ENCODE data around the gene NBPF1. TPM values are rescaled to one million over a fixed set of nuclear protein-coding genes. Genes with fewer than 3 reads are reported as not detected.
A peak's percentile ranks its signal among the peaks of the same experiment; 100 is the strongest.

The NBPF1 gene
- total and polyA plus RNA-seq, 9 of the 15 experiments (the other 6 are each of a cell fraction or from before 2014, with no cell fraction given), result 5.2 to 42.6 (median 24.1) TPM

DNA sequence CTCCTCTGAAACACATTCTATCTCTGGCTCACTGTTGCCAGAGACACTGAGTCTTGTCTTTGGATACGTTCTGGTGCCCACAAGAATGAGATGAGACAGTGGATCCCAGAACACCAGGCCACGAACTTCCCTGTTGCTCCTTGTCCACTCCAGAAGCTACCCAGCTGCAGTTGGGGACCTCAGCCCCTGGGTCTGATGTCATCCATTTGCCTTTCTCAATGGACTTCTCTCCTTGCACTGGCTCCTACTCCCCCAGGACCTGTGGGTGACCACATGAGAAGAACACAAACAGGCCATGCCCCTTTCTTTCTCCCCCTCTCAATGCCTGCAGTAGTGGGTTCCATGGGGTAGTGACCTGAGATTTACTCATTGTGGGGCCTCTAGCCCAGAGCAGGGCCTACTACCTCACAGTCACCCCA is 5.9 kb downstream of the NBPF1 start:
- DNase-seq (ENCODE audit: extremely low read depth in 1 of 4, low spot score in 3 of 4), result peak in 1 of 4 experiments; percentile 22
- CTCF ChIA-PET (ENCODE audit: low intra/inter-chr PET ratio), result no interaction called here
- TF ChIP-seq ZFPM2 (CRISPR knock-in tag; IDR thresholded peaks at IDR 0.05) (no peak), ETV1 (tag; conservative IDR thresholded peaks at IDR 0.05; ENCODE audit: low read depth) (no peak), SNIP1 (IDR thresholded peaks at IDR 0.05; ENCODE audit: low read depth) (no peak), CEBPG (CRISPR knock-in tag; IDR thresholded peaks at IDR 0.05) (no peak), CEBPG (tag; conservative IDR thresholded peaks at IDR 0.05 in 1 of 2, IDR thresholded peaks at IDR 0.05 in 1 of 2) (no peak), SETDB1 (IDR thresholded peaks at IDR 0.05; ENCODE audit: low read length) (no peak)
- TF ChIP-seq, protein P1, sequence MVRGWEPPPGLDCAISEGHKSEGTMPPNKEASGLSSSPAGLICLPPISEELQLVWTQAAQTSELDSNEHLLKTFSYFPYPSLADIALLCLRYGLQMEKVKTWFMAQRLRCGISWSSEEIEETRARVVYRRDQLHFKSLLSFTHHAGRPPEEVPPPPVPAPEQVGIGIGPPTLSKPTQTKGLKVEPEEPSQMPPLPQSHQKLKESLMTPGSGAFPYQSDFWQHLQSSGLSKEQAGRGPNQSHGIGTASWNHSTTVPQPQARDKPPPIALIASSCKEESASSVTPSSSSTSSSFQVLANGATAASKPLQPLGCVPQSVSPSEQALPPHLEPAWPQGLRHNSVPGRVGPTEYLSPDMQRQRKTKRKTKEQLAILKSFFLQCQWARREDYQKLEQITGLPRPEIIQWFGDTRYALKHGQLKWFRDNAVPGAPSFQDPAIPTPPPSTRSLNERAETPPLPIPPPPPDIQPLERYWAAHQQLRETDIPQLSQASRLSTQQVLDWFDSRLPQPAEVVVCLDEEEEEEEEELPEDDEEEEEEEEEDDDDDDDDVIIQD (CRISPR knock-in tag; IDR thresholded peaks at IDR 0.05), result 0 out of 2 replicates have a peak, but pooled peaks have one; percentile 12
- TF ChIP-seq, protein P2, sequence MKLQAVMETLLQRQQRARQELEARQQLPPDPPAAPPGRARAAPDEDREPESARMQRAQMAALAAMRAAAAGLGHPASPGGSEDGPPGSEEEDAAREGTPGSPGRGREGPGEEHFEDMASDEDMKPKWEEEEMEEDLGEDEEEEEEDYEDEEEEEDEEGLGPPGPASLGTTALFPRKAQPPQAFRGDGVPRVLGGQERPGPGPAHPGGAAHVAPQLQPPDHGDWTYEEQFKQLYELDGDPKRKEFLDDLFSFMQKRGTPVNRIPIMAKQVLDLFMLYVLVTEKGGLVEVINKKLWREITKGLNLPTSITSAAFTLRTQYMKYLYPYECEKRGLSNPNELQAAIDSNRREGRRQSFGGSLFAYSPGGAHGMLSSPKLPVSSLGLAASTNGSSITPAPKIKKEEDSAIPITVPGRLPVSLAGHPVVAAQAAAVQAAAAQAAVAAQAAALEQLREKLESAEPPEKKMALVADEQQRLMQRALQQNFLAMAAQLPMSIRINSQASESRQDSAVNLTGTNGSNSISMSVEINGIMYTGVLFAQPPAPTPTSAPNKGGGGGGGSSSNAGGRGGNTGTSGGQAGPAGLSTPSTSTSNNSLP (IDR thresholded peaks at IDR 0.05; ENCODE audit: borderline replicate concordance, low read depth, low read length), result no peak
- TF ChIP-seq, protein P3, sequence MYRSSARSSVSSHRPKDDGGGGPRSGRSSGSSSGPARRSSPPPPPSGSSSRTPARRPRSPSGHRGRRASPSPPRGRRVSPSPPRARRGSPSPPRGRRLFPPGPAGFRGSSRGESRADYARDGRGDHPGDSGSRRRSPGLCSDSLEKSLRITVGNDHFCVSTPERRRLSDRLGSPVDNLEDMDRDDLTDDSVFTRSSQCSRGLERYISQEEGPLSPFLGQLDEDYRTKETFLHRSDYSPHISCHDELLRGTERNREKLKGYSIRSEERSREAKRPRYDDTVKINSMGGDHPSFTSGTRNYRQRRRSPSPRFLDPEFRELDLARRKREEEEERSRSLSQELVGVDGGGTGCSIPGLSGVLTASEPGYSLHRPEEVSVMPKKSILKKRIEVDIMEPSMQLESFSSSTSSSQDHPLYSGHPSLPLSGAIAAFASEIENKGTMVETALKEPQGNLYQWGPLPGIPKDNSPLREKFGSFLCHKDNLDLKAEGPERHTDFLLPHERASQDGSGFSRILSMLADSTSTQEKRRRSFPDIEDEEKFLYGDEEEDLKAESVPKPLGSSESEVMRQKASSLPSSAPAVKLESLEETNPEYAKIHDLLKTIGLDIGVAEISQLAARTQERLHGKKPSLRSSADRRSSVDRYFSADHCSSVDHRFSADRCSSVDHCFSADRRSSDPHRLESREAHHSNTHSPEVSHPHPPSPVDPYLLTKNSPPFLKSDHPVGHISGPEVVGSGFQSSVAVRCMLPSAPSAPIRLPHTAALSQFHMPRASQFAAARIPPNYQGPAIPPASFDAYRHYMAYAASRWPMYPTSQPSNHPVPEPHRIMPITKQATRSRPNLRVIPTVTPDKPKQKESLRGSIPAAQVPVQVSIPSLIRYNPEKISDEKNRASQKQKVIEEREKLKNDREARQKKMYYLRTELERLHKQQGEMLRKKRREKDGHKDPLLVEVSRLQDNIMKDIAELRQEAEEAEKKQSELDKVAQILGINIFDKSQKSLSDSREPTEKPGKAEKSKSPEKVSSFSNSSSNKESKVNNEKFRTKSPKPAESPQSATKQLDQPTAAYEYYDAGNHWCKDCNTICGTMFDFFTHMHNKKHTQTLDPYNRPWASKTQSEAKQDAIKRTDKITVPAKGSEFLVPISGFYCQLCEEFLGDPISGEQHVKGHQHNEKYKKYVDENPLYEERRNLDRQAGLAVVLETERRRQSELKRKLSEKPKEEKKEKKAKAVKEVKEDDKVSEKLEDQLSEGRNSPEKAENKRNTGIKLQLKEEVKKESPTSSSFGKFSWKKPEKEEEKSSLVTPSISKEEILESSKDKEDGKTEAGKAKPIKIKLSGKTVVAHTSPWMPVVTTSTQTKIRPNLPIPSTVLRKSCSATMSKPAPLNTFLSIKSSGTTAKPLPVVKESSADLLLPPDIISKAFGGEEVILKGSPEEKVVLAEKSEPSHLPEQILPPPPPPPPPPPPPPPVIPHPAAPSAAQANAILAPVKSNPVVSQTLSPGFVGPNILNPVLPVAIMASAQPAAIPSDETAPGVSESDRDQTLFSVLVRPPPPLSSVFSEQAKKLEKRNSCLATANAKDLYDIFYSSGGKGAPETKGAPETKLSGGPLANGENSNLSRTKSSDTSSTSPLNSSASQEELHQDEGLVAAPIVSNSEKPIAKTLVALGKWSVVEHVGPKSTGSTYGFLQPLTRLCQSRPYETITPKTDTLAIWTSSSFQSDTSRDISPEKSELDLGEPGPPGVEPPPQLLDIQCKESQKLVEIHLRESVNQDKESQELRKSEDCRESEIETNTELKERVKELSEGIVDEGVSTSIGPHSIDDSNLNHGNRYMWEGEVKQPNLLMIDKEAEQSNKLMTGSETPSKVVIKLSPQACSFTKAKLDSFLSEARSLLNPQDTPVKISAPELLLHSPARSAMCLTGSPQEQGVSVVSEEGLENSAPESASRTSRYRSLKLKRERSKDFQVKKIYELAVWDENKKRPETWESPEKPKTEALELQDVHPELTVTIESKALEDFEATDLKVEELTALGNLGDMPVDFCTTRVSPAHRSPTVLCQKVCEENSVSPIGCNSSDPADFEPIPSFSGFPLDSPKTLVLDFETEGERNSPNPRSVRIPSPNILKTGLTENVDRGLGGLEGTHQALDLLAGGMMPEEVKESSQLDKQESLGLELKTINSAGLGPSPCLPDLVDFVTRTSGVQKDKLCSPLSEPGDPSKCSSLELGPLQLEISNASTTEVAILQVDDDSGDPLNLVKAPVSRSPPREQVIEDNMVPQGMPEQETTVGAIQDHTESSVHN (IDR thresholded peaks at IDR 0.05; ENCODE audit: borderline replicate concordance in 1 of 2, low read depth in 1 of 2), result no peak

More for the DNA sequence above, 5.9 kb downstream of the NBPF1 start:
- Histone ChIP-seq H3K9me3 (replicated peaks; ENCODE audit: control insufficient read depth, insufficient read depth, low read depth, low read length) (no peaks in the 10 kb centered on the region), H3K36me3 (ENCODE audit: control insufficient read depth, insufficient read depth, low read length) (peaks cover 25% of the 10 kb centered on the region; the same call in 1 of the 3 replicates), H3K4me3 (no peak overlapping the region), H3K9me1 (ENCODE audit: control insufficient read depth, insufficient read depth, low read length) (no peaks in the 10 kb centered on the region), H2AFZ (ENCODE audit: low read depth, low read length) (no peak overlapping the region), H3K4me2 (ENCODE audit: insufficient read depth, low read length) (no peak overlapping the region), H3K9ac (ENCODE audit: insufficient read depth in 1 of 2, low read depth in 2 of 2, low read length in 2 of 2) (no peak overlapping the region), H3K27ac (ENCODE audit: extremely low read depth, low read depth, low read length) (no peak overlapping the region), H4K20me1 (replicated peaks; ENCODE audit: control insufficient read depth, insufficient read depth, low read length) (no peaks in the 10 kb centered on the region; the same call in 1 of the 2 replicates), H3K79me2 (ENCODE audit: control insufficient read depth, insufficient read depth, low read length) (peaks cover 5% of the 10 kb centered on the region; the same call in 2 of the 3 replicates), H3K27me3 (ENCODE audit: control insufficient read depth in 2 of 2, insufficient read depth in 2 of 2, low read length in 2 of 2) (no peaks in the 10 kb centered on the region), H3K4me1 (replicated peaks in 1 of 2; ENCODE audit: control insufficient read depth in 2 of 2, insufficient read depth in 2 of 2, low read length in 2 of 2) (peaks cover 3 to 6% of the 10 kb centered on the region in 2 experiments; a peak in 3 of 5 replicates)
- no TSS peak for BruUV-seq (replicated peaks)
- intact Hi-C loops (cut with micrococcal nuclease) (no loop called here), in situ Hi-C loops (cut with MboI) (loop anchor here (5.0 to 25.0 kb wide), 3 partner anchors 40 to 305 kb away; partner anchors contain the start of genes CROCC and RNU1-1)
- FAIRE-seq (no peak), ATAC-seq (no peak)
- WGBS (ENCODE audit: insufficient coverage, low coverage, missing lambda C conversion rate), result 49% methylated on average over 2 of the region's 2 CpGs
- POLR2A ChIA-PET, result interaction anchor here (1.3 kb wide), 1 partner anchor 9 kb away, joined by 5 read pairs; no protein-coding TSS in a partner anchor
